H1 (cell line): ENCODE results near the gene PBXIP1. TPM values are rescaled to one million over a fixed set of nuclear protein-coding genes. Genes with fewer than 3 reads are reported as not detected.
A peak's percentile ranks its signal among the peaks of the same experiment; 100 is the strongest.

ENCODE experiments used
- ASH2L ChIP-seq: fragments of 200-600, 300-600 bp; sonication (generic); IDR thresholded peaks from one replicate; pipeline ENCODE4 v1.7.1; 2017; ENCODE audit warnings: low read length
- CBX8 ChIP-seq: fragments of 300-800, 300-1000 bp; sonication (generic); IDR thresholded peaks from 2 replicates; pipeline ENCODE4 v1.7.1; 2016; ENCODE audit warnings: low read depth, low read length, borderline replicate concordance
- CHD2 ChIP-seq: IDR thresholded peaks from 2 replicates; pipeline ENCODE4 v1.6.1; 2012; ENCODE audit warnings: low read length, improper control_type of control experiment
- JUND ChIP-seq: IDR thresholded peaks from 2 replicates; pipeline ENCODE4 v1.6.1; 2011; ENCODE audit warnings: mild to moderate bottlenecking, improper control_type of control experiment, low read length
- RAD21 ChIP-seq, 2 experiments: IDR thresholded peaks in 1 of 2; conservative IDR thresholded peaks in 1 of 2; 2 replicates each; pipeline ENCODE4 v1.6.1; 2011; ENCODE audit warnings: low read depth in 2 of 2, low read length in 2 of 2, improper control_type of control experiment in 1 of 2, inconsistent platforms in 1 of 2, mild to moderate bottlenecking in 1 of 2, moderate library complexity in 1 of 2
- RXRA ChIP-seq: IDR thresholded peaks from 2 replicates; pipeline ENCODE4 v1.6.1; 2011; ENCODE audit warnings: low read depth, mild to moderate bottlenecking, low read length, moderate library complexity; ENCODE audit not compliant: insufficient read depth
- SRF ChIP-seq: IDR thresholded peaks from 2 replicates; pipeline ENCODE4 v1.6.1; 2011; ENCODE audit warnings: mild to moderate bottlenecking, low read depth, low read length, moderate library complexity
- TBP ChIP-seq: IDR thresholded peaks from 2 replicates; pipeline ENCODE4 v1.6.1; 2011; ENCODE audit warnings: low read depth, low read length, improper control_type of control experiment
- ZNF274 ChIP-seq: IDR thresholded peaks from 2 replicates; pipeline ENCODE4 v1.7.0; 2012; ENCODE audit warnings: low read length, borderline replicate concordance; ENCODE audit errors: extremely low read depth
- polyA plus RNA-seq, 7 experiments: library from polyadenylated mRNA; depleted of rRNA in 3 of 7; stranded (reverse) in 5 of 7; unstranded in 2 of 7; fragments of >200 nt in 5 of 7; fragments of 200-250 nt in 2 of 7; gene quantifications; 1 replicate in 5 of 7; 2 replicates in 1 of 7; 4 replicates in 1 of 7; pipeline versions ENCODE4 v1.2.1 to v1.2.3, GENCODE V29; 2011 to 2013; ENCODE audit warnings: missing spikeins in 2 of 7, mixed read lengths in 2 of 7
- total RNA-seq: library from RNA; stranded (reverse); fragmentation: NEBNext Ultra II Directional; extraction: Animal tissue kit (Norgen Biotek cat#: 25700); gene quantifications from 2 replicates; pipeline ENCODE4 v1.2.1, GENCODE V29; 2021
- TF ChIP-seq, protein P1 (sequence below): IDR thresholded peaks from 2 replicates; pipeline ENCODE4 v1.6.1; 2012; ENCODE audit warnings: inconsistent platforms

The PBXIP1 gene
- total and polyA plus RNA-seq, 2 of the 8 experiments (the other 6 are each of a cell fraction or from before 2014, with no cell fraction given), result 12.0 to 19.8 TPM

GRCh38 chr1:154974808-154975408 is 19.0 kb upstream of the PBXIP1 start (continued):
- no peak for TF ChIP-seq SRF
- peak; percentile 57; the same call in 1 of the 2 replicates for TF ChIP-seq TBP
- TF ChIP-seq JUND, result 0 out of 2 replicates have a peak, but pooled peaks have one; percentile 56
- TF ChIP-seq CHD2, result no peak
- TF ChIP-seq, protein P1, sequence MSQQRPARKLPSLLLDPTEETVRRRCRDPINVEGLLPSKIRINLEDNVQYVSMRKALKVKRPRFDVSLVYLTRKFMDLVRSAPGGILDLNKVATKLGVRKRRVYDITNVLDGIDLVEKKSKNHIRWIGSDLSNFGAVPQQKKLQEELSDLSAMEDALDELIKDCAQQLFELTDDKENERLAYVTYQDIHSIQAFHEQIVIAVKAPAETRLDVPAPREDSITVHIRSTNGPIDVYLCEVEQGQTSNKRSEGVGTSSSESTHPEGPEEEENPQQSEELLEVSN, result peak; percentile 69
- TF ChIP-seq RAD21 (IDR thresholded peaks at IDR 0.05 in 1 of 2, conservative IDR thresholded peaks at IDR 0.05 in 1 of 2; ENCODE audit: low read depth in 2 of 2, low read length in 2 of 2), result no peak
- no peak for TF ChIP-seq ZNF274
- TF ChIP-seq ASH2L, result no peak
- no peak for TF ChIP-seq CBX8
- no peak for TF ChIP-seq RXRA
